GM21737 (cell line): ENCODE results near the gene TNRC6B.

Experiments
- ATAC-seq: cut with Tn5 transposase; IDR thresholded peaks from one replicate; pipeline ENCODE4 v1.9.1; 2021; ENCODE audit warnings: mild to moderate bottlenecking, moderate library complexity; ENCODE audit not compliant: unreplicated experiment

Gene TNRC6B

GRCh38 chr22:40322818-40323447, 145.2 kb downstream of the TNRC6B start:
- no peak for ATAC-seq

- ATAC-seq, result no peak
These were observed 146.0 kb downstream of the TNRC6B start for GRCh38 chr22:40323681-40324171.

GRCh38 chr22:40324468-40325305, 147.0 kb downstream of the TNRC6B start:
- no peak for ATAC-seq

GRCh38 chr22:40325315-40325714, 147.6 kb downstream of the TNRC6B start:
- no peak for ATAC-seq

- ATAC-seq, result no peak
These were observed 149.4 kb downstream of the TNRC6B start for GRCh38 chr22:40326905-40327735.

GRCh38 chr22:40328546-40329456, 151.1 kb downstream of the TNRC6B start:
- no peak for ATAC-seq

- ATAC-seq, result no peak
These were observed 151.7 kb downstream of the TNRC6B start for GRCh38 chr22:40329466-40329865.

GRCh38 chr22:40330086-40330485, 152.4 kb downstream of the TNRC6B start:
- ATAC-seq, result no peak

- ATAC-seq, result no peak
These were observed 152.9 kb downstream of the TNRC6B start for GRCh38 chr22:40330615-40331014.

GRCh38 chr22:40331706-40332105, 154.0 kb downstream of the TNRC6B start:
- no peak for ATAC-seq

- no peak for ATAC-seq
These were observed 154.6 kb downstream of the TNRC6B start for GRCh38 chr22:40332319-40332781.

GRCh38 chr22:40334060-40334459, 156.3 kb downstream of the TNRC6B start:
- ATAC-seq, result no peak

GRCh38 chr22:40334899-40335298, 157.2 kb downstream of the TNRC6B start:
- ATAC-seq, result no peak

GRCh38 chr22:40335358-40335757, 157.6 kb downstream of the TNRC6B start:
- no peak for ATAC-seq

GRCh38 chr22:40340044-40340443, 162.3 kb downstream of the TNRC6B start:
- ATAC-seq, result no peak

- no peak for ATAC-seq
These were observed 163.9 kb downstream of the TNRC6B start for GRCh38 chr22:40341604-40342003.

- no peak for ATAC-seq
These were observed 164.8 kb downstream of the TNRC6B start for GRCh38 chr22:40342521-40342920.

GRCh38 chr22:40345271-40345670, 167.5 kb downstream of the TNRC6B start:
- no peak for ATAC-seq

GRCh38 chr22:40345815-40346184, 168.1 kb downstream of the TNRC6B start:
- peak; percentile 11 for ATAC-seq
